H1 (cell line): Measurements from ENCODE around the gene PTDSS2. TPM values are rescaled to one million over a fixed set of nuclear protein-coding genes. Genes with fewer than 3 reads are reported as not detected.
A peak's percentile ranks its signal among the peaks of the same experiment; 100 is the strongest.

Experiments
- CTCF ChIA-PET: fragments of 300-600 bp; sonication (Branson Sonifier 250); formaldehyde crosslinking; loops from one replicate; lab custom pipeline; 2021; ENCODE audit not compliant: partially characterized antibody; lab: Charles Lee
- POLR2A ChIA-PET: fragments of 300-600 bp; sonication (Branson Sonifier 250); formaldehyde crosslinking; loops from one replicate; lab custom pipeline; 2021; ENCODE audit warnings: inconsistent platforms; ENCODE audit not compliant: partially characterized antibody; lab: Charles Lee
- DNase-seq, 2 experiments: peaks; one replicate each; pipeline versions ENCODE4 v3.0.0 to v3.0.0-alpha.2; 2010 to 2022; ENCODE audit warnings: low spot score in 2 of 2, low read depth in 1 of 2, mixed read lengths in 1 of 2
- FAIRE-seq: peaks from 2 replicates; lab custom pipeline; 2011; peaks lifted over from hg19 to GRCh38; lab: Jason Lieb, UNC
- H2AFZ ChIP-seq: 2 replicates; pipeline ENCODE4 v1.8.1; 2012; ENCODE audit warnings: low read length, inconsistent platforms
- H2AK5ac ChIP-seq: 2 replicates; pipeline ENCODE4 v1.6.1; 2013; ENCODE audit warnings: low read depth, low read length
- H2BK120ac ChIP-seq: replicated peaks from 2 replicates; pipeline ENCODE3; 2013; ENCODE audit warnings: low read depth, low read length, inconsistent platforms
- H2BK12ac ChIP-seq: 2 replicates; pipeline ENCODE4 v1.6.1; 2013; ENCODE audit warnings: low read depth, low read length
- H2BK15ac ChIP-seq: 2 replicates; pipeline ENCODE4 v1.6.1; 2013; ENCODE audit warnings: low read length
- H2BK20ac ChIP-seq: 2 replicates; pipeline ENCODE4 v1.6.1; 2013; ENCODE audit warnings: low read length
- H2BK5ac ChIP-seq: 2 replicates; pipeline ENCODE4 v1.6.1; 2013; ENCODE audit warnings: low read depth, low read length
- H3K14ac ChIP-seq: 2 replicates; pipeline ENCODE4 v1.6.1; 2013; ENCODE audit warnings: inconsistent platforms; ENCODE audit not compliant: insufficient read length
- H3K18ac ChIP-seq: 2 replicates; pipeline ENCODE4 v1.6.1; 2013; ENCODE audit warnings: low read length; ENCODE audit errors: extremely low read depth
- H3K23ac ChIP-seq: 2 replicates; pipeline ENCODE4 v1.6.1; 2013; ENCODE audit warnings: inconsistent platforms; ENCODE audit not compliant: insufficient read length
- H3K23me2 ChIP-seq: 2 replicates; pipeline ENCODE4 v1.6.1; 2013; ENCODE audit warnings: low read depth, low read length
- H3K27ac ChIP-seq: 2 replicates; pipeline ENCODE4 v1.6.1; 2011; ENCODE audit warnings: low read depth, low read length, inconsistent platforms
- H3K27me3 ChIP-seq, 4 experiments: replicated peaks in 1 of 4; 1 replicate in 1 of 4; 2 replicates in 3 of 4; pipeline versions ENCODE4 v1.6.1 to v1.8.1; 2011 to 2013; ENCODE audit warnings: low read length in 3 of 4, mild to moderate bottlenecking in 3 of 4, inconsistent platforms in 2 of 4, mixed read lengths in 2 of 4, moderate library complexity in 1 of 4; ENCODE audit not compliant: control insufficient read depth in 3 of 4, insufficient read depth in 3 of 4; ENCODE audit errors: extremely low read depth in 1 of 4
- H3K36me3 ChIP-seq, 4 experiments: 2 replicates each; pipeline versions ENCODE4 v1.6.1 to v1.8.1; 2011 to 2013; ENCODE audit warnings: mild to moderate bottlenecking in 4 of 4, low read length in 3 of 4, moderate library complexity in 2 of 4, control low read depth in 1 of 4, inconsistent platforms in 1 of 4; ENCODE audit not compliant: insufficient read depth in 4 of 4, control insufficient read depth in 2 of 4
- H3K4ac ChIP-seq: replicated peaks from 2 replicates; pipeline ENCODE3; 2013; ENCODE audit warnings: low read length, low read depth, mixed read lengths, inconsistent platforms; ENCODE audit not compliant: insufficient read length
- H3K4me1 ChIP-seq, 4 experiments: replicated peaks in 1 of 4; 1 replicate in 1 of 4; 2 replicates in 3 of 4; pipeline versions ENCODE4 v1.6.1 to v1.8.1; 2011 to 2013; ENCODE audit warnings: low read length in 3 of 4, inconsistent platforms in 2 of 4, mixed read lengths in 1 of 4; ENCODE audit not compliant: insufficient read depth in 4 of 4, control insufficient read depth in 3 of 4
- H3K4me2 ChIP-seq, 2 experiments: 2 replicates each; pipeline versions ENCODE4 v1.6.1 to v1.8.1; 2011 to 2013; ENCODE audit warnings: low read depth in 2 of 2, low read length in 2 of 2, control low read depth in 1 of 2, inconsistent platforms in 1 of 2, mild to moderate bottlenecking in 1 of 2; ENCODE audit not compliant: insufficient read depth in 1 of 2
- H3K4me3 ChIP-seq, 4 experiments: fragments of 200-600, 300-600 bp in 1 of 4; sonication (generic), shearing (Covaris generic), sonication (Bioruptor Twin) in 1 of 4; 2 replicates each; pipeline versions ENCODE4 v1.5.1 to v1.8.1; 2011 to 2016; ENCODE audit warnings: low read length in 4 of 4, low read depth in 3 of 4, control low read depth in 2 of 4, inconsistent platforms in 2 of 4, mild to moderate bottlenecking in 2 of 4, mixed read lengths in 1 of 4, moderate library complexity in 1 of 4; ENCODE audit not compliant: insufficient read depth in 2 of 4; ENCODE audit errors: extremely low read depth in 1 of 4
- H3K56ac ChIP-seq: replicated peaks from 2 replicates; pipeline ENCODE3; 2013; ENCODE audit warnings: low read depth, mild to moderate bottlenecking, mixed read lengths, low read length, inconsistent platforms; ENCODE audit not compliant: insufficient read length
- H3K79me1 ChIP-seq: 2 replicates; pipeline ENCODE4 v1.6.1; 2013; ENCODE audit warnings: low read depth, low read length, control low read depth
- H3K79me2 ChIP-seq, 2 experiments: 2 replicates each; pipeline versions ENCODE4 v1.6.1 to v1.8.1; 2012 to 2013; ENCODE audit warnings: low read length in 2 of 2, mild to moderate bottlenecking in 2 of 2, inconsistent platforms in 1 of 2; ENCODE audit not compliant: insufficient read depth in 2 of 2, control insufficient read depth in 1 of 2
- H3K9ac ChIP-seq, 4 experiments: replicated peaks in 1 of 4; 1 replicate in 1 of 4; 2 replicates in 3 of 4; pipeline versions ENCODE4 v1.6.1 to v1.8.1; 2011 to 2013; ENCODE audit warnings: low read depth in 3 of 4, low read length in 3 of 4, control low read depth in 2 of 4, mild to moderate bottlenecking in 2 of 4, moderate library complexity in 2 of 4, inconsistent platforms in 1 of 4; ENCODE audit errors: extremely low read depth in 1 of 4
- H3K9me3 ChIP-seq, 2 experiments: 2 replicates each; pipeline versions ENCODE4 v1.6.1 to v1.8.1; 2012 to 2013; ENCODE audit warnings: mild to moderate bottlenecking in 2 of 2, moderate library complexity in 2 of 2, control low read depth in 1 of 2, inconsistent platforms in 1 of 2, low read depth in 1 of 2, low read length in 1 of 2, mixed read lengths in 1 of 2; ENCODE audit not compliant: insufficient read depth in 2 of 2
- H4K20me1 ChIP-seq, 2 experiments: replicated peaks in 1 of 2; 2 replicates each; pipeline versions ENCODE3 to v1.8.1; 2011 to 2013; ENCODE audit warnings: inconsistent platforms in 2 of 2, low read length in 2 of 2, mild to moderate bottlenecking in 1 of 2; ENCODE audit not compliant: insufficient read depth in 2 of 2, control insufficient read depth in 1 of 2
- H4K5ac ChIP-seq: 2 replicates; pipeline ENCODE4 v1.6.1; 2013; ENCODE audit warnings: low read length, low read depth, mixed read lengths, inconsistent platforms; ENCODE audit not compliant: insufficient read length
- H4K8ac ChIP-seq: 2 replicates; pipeline ENCODE4 v1.8.0; 2013; ENCODE audit warnings: mild to moderate bottlenecking, moderate library complexity, low read length, inconsistent platforms; ENCODE audit not compliant: insufficient read depth; ENCODE audit errors: extremely low read depth
- H4K91ac ChIP-seq: replicated peaks from 2 replicates; pipeline ENCODE3; 2013; ENCODE audit warnings: low read length, mixed read lengths, inconsistent platforms; ENCODE audit not compliant: insufficient read length
- ASH2L ChIP-seq: fragments of 200-600, 300-600 bp; sonication (generic); IDR thresholded peaks from one replicate; pipeline ENCODE4 v1.7.1; 2017; ENCODE audit warnings: low read length
- KDM1A ChIP-seq: fragments of 200-600, 300-600 bp; sonication (generic); IDR thresholded peaks from 2 replicates; pipeline ENCODE4 v1.7.1; 2016; ENCODE audit warnings: mild to moderate bottlenecking, low read length, borderline replicate concordance
- KDM4A ChIP-seq: IDR thresholded peaks from one replicate; pipeline ENCODE4 v1.7.1; 2012; ENCODE audit warnings: low read depth, mild to moderate bottlenecking, moderate library complexity, low read length, inconsistent platforms; ENCODE audit not compliant: severe bottlenecking
- RXRA ChIP-seq: IDR thresholded peaks from 2 replicates; pipeline ENCODE4 v1.6.1; 2011; ENCODE audit warnings: low read depth, mild to moderate bottlenecking, low read length, moderate library complexity; ENCODE audit not compliant: insufficient read depth
- WGBS, 2 experiments: shearing (Covaris generic) in 1 of 2; methylation state at CpG; one replicate each; pipeline versions ENCODE4 v1.1.6 to v1.1.7; 2013 to 2015; ENCODE audit warnings: low lambda C conversion rate in 2 of 2, mixed read lengths in 2 of 2, inconsistent platforms in 1 of 2, low coverage in 1 of 2, missing lambda C conversion rate in 1 of 2; ENCODE audit not compliant: insufficient replicate concordance in 2 of 2, insufficient coverage in 1 of 2, insufficient read length in 1 of 2; ENCODE audit errors: extremely low coverage in 1 of 2, missing lambda C conversion rate in 1 of 2; 5-methylcytosine and 5-hydroxymethylcytosine counted together
- polyA plus RNA-seq, 7 experiments: library from polyadenylated mRNA; depleted of rRNA in 3 of 7; stranded (reverse) in 5 of 7; unstranded in 2 of 7; fragments of >200 nt in 5 of 7; fragments of 200-250 nt in 2 of 7; gene quantifications; 1 replicate in 5 of 7; 2 replicates in 1 of 7; 4 replicates in 1 of 7; pipeline versions ENCODE4 v1.2.1 to v1.2.3, GENCODE V29; 2011 to 2013; ENCODE audit warnings: missing spikeins in 2 of 7, mixed read lengths in 2 of 7
- total RNA-seq: library from RNA; stranded (reverse); fragmentation: NEBNext Ultra II Directional; extraction: Animal tissue kit (Norgen Biotek cat#: 25700); gene quantifications from 2 replicates; pipeline ENCODE4 v1.2.1, GENCODE V29; 2021
- TF ChIP-seq, protein P1 (sequence below): IDR thresholded peaks from 2 replicates; pipeline ENCODE4 v1.6.1; 2012; ENCODE audit warnings: inconsistent platforms
- TF ChIP-seq, protein P2 (sequence below), 3 experiments: IDR thresholded peaks; 1 replicate in 2 of 3; 2 replicates in 1 of 3; pipeline versions ENCODE4 v1.5.1 to v1.6.1; 2011; ENCODE audit warnings: low read length in 3 of 3, mild to moderate bottlenecking in 3 of 3, inconsistent platforms in 2 of 3, low read depth in 1 of 3, moderate library complexity in 1 of 3; ENCODE audit not compliant: insufficient read depth in 1 of 3; ENCODE audit errors: control extremely low read depth in 1 of 3

The PTDSS2 gene
- total and polyA plus RNA-seq, 2 of the 8 experiments (the other 6 are each of a cell fraction or from before 2014, with no cell fraction given): 48.7 to 68.2 TPM

DNA sequence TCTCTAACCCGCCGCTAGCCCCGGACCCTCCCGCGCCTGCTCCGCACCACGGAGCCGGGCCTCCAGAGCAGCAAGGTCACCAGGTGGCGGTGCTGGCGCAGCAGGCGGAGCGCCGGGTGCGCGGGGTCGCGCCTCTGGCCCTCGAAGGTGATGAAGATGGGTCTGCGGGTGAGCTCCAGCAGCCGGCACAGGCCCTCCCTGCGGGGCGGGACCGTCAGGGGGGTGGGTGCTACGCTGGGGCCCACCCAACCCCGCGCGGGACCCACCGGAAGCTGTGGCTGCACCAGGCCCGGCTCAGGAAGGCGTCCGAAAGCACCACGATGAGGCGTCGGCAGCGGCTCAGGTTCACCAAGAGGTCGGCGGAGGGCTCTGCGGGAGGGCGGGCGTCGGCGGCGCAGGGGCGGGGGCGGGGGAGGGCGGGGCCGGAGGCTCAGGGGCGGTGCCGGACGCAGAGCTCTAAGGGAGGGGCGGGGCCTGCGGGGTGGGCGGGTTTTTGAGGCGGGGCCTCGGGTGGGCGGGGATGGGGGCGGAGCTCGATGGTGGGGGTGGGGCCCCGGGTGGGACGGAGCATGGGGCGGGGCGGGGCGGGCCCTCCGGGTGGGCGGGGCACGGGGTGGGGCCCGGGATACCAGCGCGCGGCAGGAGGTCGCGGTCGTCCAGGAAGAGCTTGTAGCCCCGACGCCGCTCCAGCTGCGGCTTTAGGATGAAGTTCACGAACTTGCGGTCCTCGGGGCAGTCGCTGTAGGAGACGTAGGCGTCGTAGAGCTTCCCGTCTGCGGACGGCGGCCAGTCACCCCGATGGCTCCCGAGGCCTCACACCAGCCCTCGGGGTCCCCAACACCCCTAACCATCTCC is 43.1 kb upstream of the PTDSS2 start:
- Histone ChIP-seq H3K9me3 (no peaks in the 10 kb centered on the region), H3K14ac (no peak overlapping the region), H4K8ac (peak overlapping the region; percentile 54), H4K20me1 (peaks cover 9 to 15% of the 10 kb centered on the region in 2 experiments), H3K23me2 (peaks cover 3% of the 10 kb centered on the region; the same call in 1 of the 2 replicates), H2AFZ (0 out of 2 replicates have a peak overlapping the region, but pooled peaks have one; percentile 22), H2AK5ac (no peak overlapping the region), H3K23ac (no peak overlapping the region), H3K27me3 (peaks cover 0 to 5% (median 0%) of the 10 kb centered on the region in 4 experiments; a peak in 2 of 7 replicates), H3K4ac (no peak overlapping the region), H2BK20ac (no peak overlapping the region), H2BK12ac (no peak overlapping the region), H3K56ac (no peak overlapping the region), H3K4me1 (peaks cover 0 to 11% (median 6%) of the 10 kb centered on the region in 4 experiments; a peak in 4 of 7 replicates), H2BK120ac (no peak overlapping the region), H3K4me3 (peak overlapping the region; percentile 8 to 65 (median 29); a peak in 6 of 8 replicates), H3K9ac (no peak overlapping the region), H3K79me1 (peaks cover 2% of the 10 kb centered on the region; the same call in 1 of the 2 replicates), H3K4me2 (peak overlapping the region; percentile 1 to 79; a peak in 3 of 4 replicates), H3K27ac (no peak overlapping the region), H3K79me2 (no peaks in the 10 kb centered on the region), H3K18ac (no peak overlapping the region; the same call in none of the 2 replicates), H2BK15ac (no peak overlapping the region), H4K91ac (no peak overlapping the region), H3K36me3 (no peaks in the 10 kb centered on the region; a peak in 1 of 8 replicates), H4K5ac (peak overlapping the region; percentile 33), H2BK5ac (no peak overlapping the region)
- FAIRE-seq (no peak), DNase-seq (peak; percentile 57 to 88)
- ChIA-PET CTCF (interaction anchor here (0.8 to 2.8 kb wide), 12 partner anchors 10 to 111 kb away, joined by 3 to 24 read pairs (median 5); partner anchors contain the start of gene PTDSS2), POLR2A (interaction anchor here (0.8 to 5.9 kb wide), 18 partner anchors 8 to 199 kb away, joined by 3 to 41 read pairs (median 4); partner anchors contain the start of genes ANO9, B4GALNT4, BET1L and PTDSS2)
- 12% methylated on average over 21 of the region's 91 CpGs; no CpG with 5 or more reads in 1 of the 2 experiments for WGBS, 2 experiments
- peak; percentile 32 for TF ChIP-seq ASH2L
- TF ChIP-seq, protein P1, sequence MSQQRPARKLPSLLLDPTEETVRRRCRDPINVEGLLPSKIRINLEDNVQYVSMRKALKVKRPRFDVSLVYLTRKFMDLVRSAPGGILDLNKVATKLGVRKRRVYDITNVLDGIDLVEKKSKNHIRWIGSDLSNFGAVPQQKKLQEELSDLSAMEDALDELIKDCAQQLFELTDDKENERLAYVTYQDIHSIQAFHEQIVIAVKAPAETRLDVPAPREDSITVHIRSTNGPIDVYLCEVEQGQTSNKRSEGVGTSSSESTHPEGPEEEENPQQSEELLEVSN: peak; percentile 52
- TF ChIP-seq KDM1A: no peak
- TF ChIP-seq KDM4A: peak; percentile 26
- 0 out of 2 replicates have a peak, but pooled peaks have one; percentile 19 for TF ChIP-seq RXRA
- TF ChIP-seq, protein P2, sequence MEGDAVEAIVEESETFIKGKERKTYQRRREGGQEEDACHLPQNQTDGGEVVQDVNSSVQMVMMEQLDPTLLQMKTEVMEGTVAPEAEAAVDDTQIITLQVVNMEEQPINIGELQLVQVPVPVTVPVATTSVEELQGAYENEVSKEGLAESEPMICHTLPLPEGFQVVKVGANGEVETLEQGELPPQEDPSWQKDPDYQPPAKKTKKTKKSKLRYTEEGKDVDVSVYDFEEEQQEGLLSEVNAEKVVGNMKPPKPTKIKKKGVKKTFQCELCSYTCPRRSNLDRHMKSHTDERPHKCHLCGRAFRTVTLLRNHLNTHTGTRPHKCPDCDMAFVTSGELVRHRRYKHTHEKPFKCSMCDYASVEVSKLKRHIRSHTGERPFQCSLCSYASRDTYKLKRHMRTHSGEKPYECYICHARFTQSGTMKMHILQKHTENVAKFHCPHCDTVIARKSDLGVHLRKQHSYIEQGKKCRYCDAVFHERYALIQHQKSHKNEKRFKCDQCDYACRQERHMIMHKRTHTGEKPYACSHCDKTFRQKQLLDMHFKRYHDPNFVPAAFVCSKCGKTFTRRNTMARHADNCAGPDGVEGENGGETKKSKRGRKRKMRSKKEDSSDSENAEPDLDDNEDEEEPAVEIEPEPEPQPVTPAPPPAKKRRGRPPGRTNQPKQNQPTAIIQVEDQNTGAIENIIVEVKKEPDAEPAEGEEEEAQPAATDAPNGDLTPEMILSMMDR (IDR thresholded peaks at IDR 0.05; ENCODE audit: control extremely low read depth in 1 of 3, insufficient read depth in 1 of 3, low read depth in 1 of 3, low read length in 3 of 3): peak in 2 of 3 experiments; percentile 12 to 28; a peak in 3 of 4 replicates
